Lower leg skin (tissue), 4 donors: Measurements from ENCODE around the gene TMEM272. TPM values are rescaled to one million over a fixed set of nuclear protein-coding genes. Genes with fewer than 3 reads are reported as not detected.
A peak's percentile ranks its signal among the peaks of the same experiment; 100 is the strongest.

Experiments used
- DNase-seq, 2 donors: peaks; one replicate each; pipeline ENCODE4 v3.0.0-alpha.2; 2019; ENCODE audit warnings: low spot score in 2 of 2
- H3K4me3 ChIP-seq: fragments of 200-600 bp; sonication (generic); 2 replicates; pipeline ENCODE4 v1.5.1; 2017; ENCODE audit warnings: mild to moderate bottlenecking, low read depth; ENCODE audit not compliant: poor library complexity, severe bottlenecking
- CTCF ChIP-seq, 3 donors: fragments of 450-650 bp; IDR thresholded peaks; one replicate each; pipeline ENCODE4 v1.5.1; 2016; ENCODE audit warnings: antibody characterized with exemption in 3 of 3, mild to moderate bottlenecking in 3 of 3, moderate library complexity in 2 of 3
- POLR2A ChIP-seq, 2 donors: fragments of 450-650 bp; IDR thresholded peaks; one replicate each; pipeline ENCODE4 v1.6.1; 2016 to 2017; ENCODE audit warnings: antibody characterized with exemption in 2 of 2, mild to moderate bottlenecking in 1 of 2, moderate library complexity in 1 of 2
- WGBS, 2 donors: methylation state at CpG; one replicate each; pipeline ENCODE4 v1.1.5; 2018; 5-methylcytosine and 5-hydroxymethylcytosine counted together
- intact Hi-C: fragments of 100-400 bp; cut with DNase I; formaldehyde crosslinking; loops from one replicate; pipeline ENCODE4 v1.15.0; 2023; ENCODE audit warnings: low total_unique reads
- total RNA-seq, 4 donors: library from RNA; depleted of rRNA; stranded (reverse); fragments of >200 nt; gene quantifications; one replicate each; pipeline ENCODE4 v1.1.0, GENCODE V29; 2016

Gene TMEM272
- under 1 TPM in 1 of 4 donors, not detected in 3; 0.32 TPM for total RNA-seq

DNA sequence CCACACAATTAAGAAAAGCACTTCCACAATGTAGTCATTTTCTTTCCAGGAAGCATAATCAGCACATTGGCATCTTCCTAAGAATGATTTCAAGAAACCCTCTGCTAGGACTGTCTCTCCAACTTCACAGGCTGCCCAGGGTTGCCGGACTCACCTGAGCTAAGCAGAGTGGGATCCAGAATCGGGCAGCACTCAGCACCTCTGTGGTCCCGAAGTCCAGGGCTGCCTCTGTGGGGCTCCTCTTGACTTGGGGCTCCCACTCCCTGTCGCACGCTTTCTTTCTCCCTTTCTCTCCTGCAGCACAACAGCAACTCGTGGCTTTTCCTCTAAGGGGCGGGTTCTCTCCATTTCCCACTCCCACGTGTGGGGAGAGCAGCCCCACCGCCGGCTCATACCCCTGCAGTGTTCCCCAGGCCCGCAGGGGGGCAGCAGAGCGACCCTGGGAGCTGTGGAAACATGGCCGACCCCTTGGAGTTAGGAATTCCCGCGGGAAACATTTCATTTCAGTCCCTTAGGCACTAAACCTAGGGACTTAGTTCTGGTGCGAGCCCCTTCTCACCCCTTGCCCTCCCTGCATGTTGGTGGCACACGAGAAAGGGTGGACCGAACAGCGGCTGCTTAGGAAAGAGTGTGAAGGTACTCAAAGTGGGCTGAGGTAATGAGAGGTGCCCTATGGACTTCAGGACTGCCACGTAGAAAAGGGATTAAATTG lies at the start of gene TMEM272:
TSS of gene TMEM272 (minus strand) at position 316 of the 712 bp plus-strand sequence. CDS start 6,647 bp downstream, outside the sequence.
- no peak for DNase-seq
- intact Hi-C loops = no loop called here
- no peak within 1 kb of the TSS for H3K4me3 ChIP-seq
- 36 to 37% methylated on average over 20 of the region's 20 CpGs for WGBS, 2 donors
- TF ChIP-seq CTCF (IDR thresholded peaks at IDR 0.05) (peak in 1 of 3 donors; percentile 16), POLR2A (IDR thresholded peaks at IDR 0.05) (no peak)

GRCh38 chr13:51894239-51894638 lies 49.3 kb upstream of the TMEM272 start:
- WGBS, 2 donors = 92 to 97% methylated on average over 4 of the region's 4 CpGs
- intact Hi-C loops = no loop called here
- TF ChIP-seq POLR2A (IDR thresholded peaks at IDR 0.05) = no peak
- no peak for TF ChIP-seq CTCF (IDR thresholded peaks at IDR 0.05)
- no peak overlapping the region for H3K4me3 ChIP-seq
- DNase-seq = no peak

- intact Hi-C loops = no loop called here
- H3K4me3 ChIP-seq = no peak overlapping the region
- no peak for DNase-seq
- 72 to 75% methylated on average over 3 of the region's 3 CpGs for WGBS, 2 donors
- TF ChIP-seq CTCF (IDR thresholded peaks at IDR 0.05) = no peak
- no peak for TF ChIP-seq POLR2A (IDR thresholded peaks at IDR 0.05)
These were observed 47.7 kb upstream of the TMEM272 start for GRCh38 chr13:51892657-51893056.

DNA sequence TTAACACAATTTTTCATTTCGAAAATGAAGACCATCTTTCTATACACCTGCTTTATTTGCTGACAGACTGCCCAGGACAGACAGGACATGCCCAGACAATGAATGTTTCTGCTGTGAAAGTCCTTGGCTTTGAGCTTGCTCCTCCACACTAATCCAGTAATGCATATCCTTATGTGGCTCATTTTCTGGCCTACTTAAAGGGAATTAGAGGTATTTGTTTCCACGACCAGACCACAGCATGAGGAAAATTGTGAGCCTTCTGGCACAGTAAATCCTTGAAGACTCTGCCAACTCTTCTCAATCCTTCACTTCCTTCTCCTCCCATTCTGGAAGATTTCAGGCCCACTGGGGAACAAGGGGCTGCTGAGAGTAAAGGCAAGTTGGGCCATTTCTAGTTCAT lies 42.5 kb upstream of the TMEM272 start:
- 42 to 46% methylated on average over 2 of the region's 2 CpGs for WGBS, 2 donors
- H3K4me3 ChIP-seq = no peak overlapping the region
- TF ChIP-seq POLR2A (IDR thresholded peaks at IDR 0.05) = no peak
- DNase-seq = peak in 1 of 2 donors; percentile 6
- intact Hi-C loops = no loop called here

GRCh38 chr13:51885651-51886050 lies 40.7 kb upstream of the TMEM272 start:
- intact Hi-C loops = no loop called here
- no peak for TF ChIP-seq CTCF (IDR thresholded peaks at IDR 0.05)
- TF ChIP-seq POLR2A (IDR thresholded peaks at IDR 0.05) = no peak
- no peak overlapping the region for H3K4me3 ChIP-seq
- no peak for DNase-seq
- 73 to 81% methylated on average over 2 of the region's 2 CpGs for WGBS, 2 donors

DNA sequence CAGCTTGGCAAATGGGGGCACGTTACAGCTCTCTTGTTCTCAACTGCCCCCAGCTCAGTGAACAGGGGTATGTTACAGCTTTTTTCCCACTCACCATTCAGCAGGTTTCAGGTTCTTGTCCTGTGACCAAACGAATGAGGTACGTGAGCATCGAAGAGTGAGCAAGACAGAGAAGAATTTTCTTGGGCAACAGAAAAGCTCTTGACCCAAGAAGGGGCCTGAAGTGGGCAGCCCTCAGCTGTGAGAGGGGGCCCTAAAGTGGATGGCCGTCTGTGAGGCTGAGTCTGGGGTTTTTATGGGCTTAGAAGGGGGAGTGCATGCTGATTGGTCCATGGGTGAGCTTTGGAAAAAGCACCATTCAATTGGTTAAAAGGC lies 38.2 kb upstream of the TMEM272 start:
- no peak for DNase-seq
- intact Hi-C loops = no loop called here
- 71 to 76% methylated on average over 5 of the region's 5 CpGs for WGBS, 2 donors

More for the DNA sequence above, 38.2 kb upstream of the TMEM272 start:
- no peak overlapping the region for H3K4me3 ChIP-seq
- TF ChIP-seq CTCF (IDR thresholded peaks at IDR 0.05) (no peak), POLR2A (IDR thresholded peaks at IDR 0.05) (no peak)
